GM12892 (cell line): Measurements from ENCODE around the gene CIPC.

Experiments used
- POLR2A ChIP-seq: IDR thresholded peaks from 2 replicates; pipeline ENCODE4 v1.6.1; 2011; ENCODE audit warnings: low read depth, low read length, control low read depth
- POLR2AphosphoS5 ChIP-seq: IDR thresholded peaks from 2 replicates; pipeline ENCODE4 v1.6.1; 2011; ENCODE audit warnings: low read depth, low read length, control low read depth

GRCh38 chr14:77122526-77123125 is 24.6 kb downstream of the CIPC start:
- TF ChIP-seq POLR2A (no peak), POLR2AphosphoS5 (no peak)
